ENCODE results near the gene PROKR1.
A peak's percentile ranks its signal among the peaks of the same experiment; 100 is the strongest.
"Not testable (repeated sequence)": the region's sequence is repeated elsewhere in the genome, so short reads cannot be mapped to it uniquely, and the experiment has no call there.

PROKR1 gene

DNA sequence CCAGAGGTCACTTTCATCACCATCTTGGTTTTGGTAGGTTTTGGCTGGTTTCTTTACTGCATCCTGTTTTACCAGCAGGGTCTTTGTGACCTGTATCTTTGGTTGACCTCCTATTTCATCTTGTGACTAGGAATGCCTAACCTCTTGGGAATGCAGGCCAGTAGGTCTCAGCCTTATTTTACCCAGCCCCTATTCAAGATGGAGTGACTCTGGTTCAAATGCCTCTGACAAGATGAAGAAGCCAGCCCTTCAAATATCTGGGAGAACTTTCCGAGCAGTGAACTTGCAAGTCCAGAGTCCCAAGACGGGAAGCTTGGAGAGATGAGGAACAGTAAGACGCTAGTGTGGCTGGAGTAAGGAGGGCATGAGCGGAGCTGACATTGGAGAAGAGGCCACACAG lies 28.6 kb downstream of the PROKR1 start:
- peaks cover 10% of the 10 kb centered on the region for H3K9me3 Mint-ChIP-seq
- no peaks in the 10 kb centered on the region for H3K4me1 Mint-ChIP-seq (ENCODE audit: low read depth)
- H3K36me3 Mint-ChIP-seq (ENCODE audit: low read depth): no peaks in the 10 kb centered on the region
- H3K27me3 Mint-ChIP-seq (ENCODE audit: low read depth): peaks cover 42% of the 10 kb centered on the region
- DNase-seq (ENCODE audit: low spot score): no peak
- no peak overlapping the region for H3K27ac Mint-ChIP-seq
- no peak overlapping the region for H3K4me3 Mint-ChIP-seq

DNA sequence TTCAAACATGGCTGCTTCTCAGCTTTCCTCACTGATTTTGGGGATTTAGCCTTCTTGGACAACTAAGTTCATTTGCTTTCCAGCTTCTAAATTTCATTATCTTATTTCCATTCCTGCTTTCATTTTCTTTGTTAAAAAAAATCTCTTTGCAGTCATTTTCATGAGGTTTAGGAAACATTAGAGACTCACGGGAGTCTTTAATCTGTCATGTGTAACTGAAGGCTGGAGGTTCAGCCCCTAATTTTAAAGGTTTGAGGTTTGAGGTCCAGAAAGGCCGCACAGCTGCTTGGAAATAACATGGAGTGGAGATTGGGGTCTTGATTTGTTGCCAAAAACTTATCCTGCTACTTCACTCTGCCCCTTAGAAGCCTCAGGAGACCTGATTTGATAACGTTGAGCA lies 30.3 kb downstream of the PROKR1 start:
- no peaks in the 10 kb centered on the region for H3K36me3 Mint-ChIP-seq (ENCODE audit: low read depth)
- H3K27ac Mint-ChIP-seq: no peak overlapping the region
- no peaks in the 10 kb centered on the region for H3K4me1 Mint-ChIP-seq (ENCODE audit: low read depth)
- no peak overlapping the region for H3K4me3 Mint-ChIP-seq
- no peak for DNase-seq (ENCODE audit: low spot score)
- peaks cover 11% of the 10 kb centered on the region for H3K9me3 Mint-ChIP-seq
- peaks cover 26% of the 10 kb centered on the region for H3K27me3 Mint-ChIP-seq (ENCODE audit: low read depth)

DNA sequence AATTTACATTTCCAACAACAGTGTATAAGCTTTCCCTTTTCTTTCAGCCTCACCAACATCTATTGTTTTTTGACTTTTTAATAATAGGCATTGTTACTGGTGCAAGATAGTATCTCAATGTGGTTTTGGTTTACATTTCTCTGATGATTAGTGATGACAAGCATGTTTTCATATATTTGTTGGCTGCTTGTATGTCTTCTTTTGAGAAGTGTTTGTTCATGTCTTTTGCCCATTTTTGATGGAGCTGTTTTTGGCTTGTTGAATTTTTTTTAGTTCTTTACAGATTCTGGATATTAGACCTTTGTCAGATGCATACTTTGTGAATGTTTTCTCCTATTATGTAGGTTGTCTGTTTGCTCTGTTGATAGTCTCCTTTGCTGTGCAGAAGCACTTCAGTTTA lies 32.1 kb downstream of the PROKR1 start:
- Mint-ChIP-seq H3K36me3 (ENCODE audit: low read depth) (no peaks in the 10 kb centered on the region), H3K4me1 (ENCODE audit: low read depth) (no peaks in the 10 kb centered on the region), H3K27me3 (ENCODE audit: low read depth) (peaks cover 17% of the 10 kb centered on the region), H3K4me3 (no peak overlapping the region), H3K27ac (no peak overlapping the region), H3K9me3 (peaks cover 13% of the 10 kb centered on the region)
- DNase-seq (ENCODE audit: low spot score): no peak

DNA sequence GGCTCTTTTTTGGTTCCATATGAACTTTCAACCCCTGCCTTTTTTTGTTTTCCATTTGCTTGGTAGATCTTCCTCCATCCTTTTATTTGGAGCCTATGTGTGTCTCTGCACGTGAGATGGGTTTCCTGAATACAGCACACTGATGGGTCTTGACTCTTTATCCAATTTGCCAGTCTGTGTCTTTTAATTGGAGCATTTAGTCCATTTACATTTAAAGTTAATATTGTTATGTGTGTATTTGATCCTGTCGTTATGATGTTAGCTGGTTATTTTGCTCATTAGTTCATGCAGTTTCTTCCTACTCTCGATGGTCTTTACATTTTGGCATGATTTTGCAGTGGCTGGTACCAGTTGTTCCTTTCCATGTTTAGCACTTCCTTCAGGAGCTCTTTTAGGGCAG lies 34.5 kb downstream of the PROKR1 start:
- H3K9me3 Mint-ChIP-seq: peaks cover 17% of the 10 kb centered on the region
- peaks cover 27% of the 10 kb centered on the region for H3K27me3 Mint-ChIP-seq (ENCODE audit: low read depth)
- DNase-seq (ENCODE audit: low spot score); H3K4me1 Mint-ChIP-seq (ENCODE audit: low read depth); H3K27ac Mint-ChIP-seq; H3K4me3 Mint-ChIP-seq; H3K36me3 Mint-ChIP-seq (ENCODE audit: low read depth): not testable (repeated sequence)

DNA sequence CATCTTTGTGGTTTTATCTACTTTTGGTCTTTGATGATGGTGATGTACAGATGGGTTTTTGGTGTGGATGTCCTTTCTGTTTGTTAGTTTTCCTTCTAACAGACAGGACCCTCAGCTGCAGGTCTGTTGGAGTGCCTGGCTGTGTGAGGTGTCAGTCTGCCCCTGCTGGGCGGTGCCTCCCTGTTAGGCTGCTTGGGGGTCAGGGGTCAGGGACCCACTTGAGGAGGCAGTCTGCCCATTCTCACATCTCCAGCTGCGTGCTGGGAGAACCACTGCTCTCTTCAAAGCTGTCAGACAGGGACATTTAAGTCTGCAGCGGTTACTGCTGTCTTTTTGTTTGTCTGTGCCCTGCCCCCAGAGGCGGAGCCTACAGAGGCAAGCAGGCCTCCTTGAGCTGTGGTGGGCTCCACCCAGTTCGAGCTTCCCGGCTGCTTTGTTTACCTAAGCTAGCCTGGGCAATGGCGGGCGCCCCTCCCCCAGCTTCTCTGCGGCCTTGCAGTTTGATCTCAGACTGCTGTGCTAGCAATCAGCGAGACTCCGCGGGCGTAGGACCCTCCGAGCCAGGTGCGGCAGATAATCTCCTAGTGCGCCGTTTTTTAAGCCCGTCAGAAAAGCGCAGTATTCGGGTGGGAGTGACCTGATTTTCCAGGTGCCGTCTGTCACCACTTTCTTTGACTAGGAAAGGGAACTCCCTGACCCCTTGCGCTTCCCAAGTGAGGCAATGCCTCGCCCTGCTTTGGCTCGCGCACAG lies 36.0 kb downstream of the PROKR1 start:
- H3K27ac Mint-ChIP-seq; H3K4me1 Mint-ChIP-seq (ENCODE audit: low read depth); H3K36me3 Mint-ChIP-seq (ENCODE audit: low read depth); DNase-seq (ENCODE audit: low spot score); H3K4me3 Mint-ChIP-seq: not testable (repeated sequence)
- H3K9me3 Mint-ChIP-seq: peaks cover 17% of the 10 kb centered on the region
- peaks cover 24% of the 10 kb centered on the region for H3K27me3 Mint-ChIP-seq (ENCODE audit: low read depth)

DNA sequence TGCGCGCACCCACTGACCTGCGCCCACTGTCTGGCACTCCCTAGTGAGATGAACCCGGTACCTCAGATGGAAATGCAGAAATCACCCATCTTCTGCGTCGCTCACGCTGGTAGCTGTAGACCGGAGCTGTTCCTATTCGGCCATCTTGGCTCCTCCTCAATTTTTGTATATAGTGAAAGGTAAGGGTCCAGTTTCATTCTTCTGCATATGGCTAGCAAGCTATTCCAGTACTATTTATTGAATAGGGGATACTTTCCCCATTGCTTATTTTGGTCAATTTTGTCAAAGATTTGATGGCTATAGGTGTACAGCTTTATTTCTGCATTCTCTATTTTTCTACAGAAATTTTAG lies 36.5 kb downstream of the PROKR1 start:
- DNase-seq (ENCODE audit: low spot score); H3K27ac Mint-ChIP-seq; H3K4me3 Mint-ChIP-seq; H3K4me1 Mint-ChIP-seq (ENCODE audit: low read depth); H3K36me3 Mint-ChIP-seq (ENCODE audit: low read depth): not testable (repeated sequence)
- Mint-ChIP-seq H3K27me3 (ENCODE audit: low read depth) (peaks cover 22% of the 10 kb centered on the region), H3K9me3 (peaks cover 16% of the 10 kb centered on the region)

DNA sequence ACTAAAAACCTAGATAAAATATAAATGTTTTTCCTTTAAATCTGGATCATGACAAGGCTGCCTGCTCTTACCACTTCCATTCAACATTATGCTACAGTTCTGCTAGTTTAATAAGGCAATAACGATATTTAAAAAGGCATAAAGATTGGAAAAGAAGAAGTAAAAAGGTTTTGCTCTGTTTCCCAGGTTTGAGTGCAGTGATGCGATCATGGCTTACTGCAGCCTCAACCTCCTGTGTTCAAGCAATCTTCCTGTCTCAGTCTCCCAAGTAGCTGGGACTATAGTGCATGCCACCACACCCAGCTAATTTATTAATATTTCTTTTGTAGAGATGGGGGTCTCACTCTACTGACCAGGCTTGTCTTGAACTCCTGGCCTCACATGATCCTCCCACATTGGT lies 40.8 kb downstream of the PROKR1 start:
- Mint-ChIP-seq H3K36me3 (ENCODE audit: low read depth) (no peaks in the 10 kb centered on the region), H3K27ac (no peak overlapping the region), H3K27me3 (ENCODE audit: low read depth) (peaks cover 24% of the 10 kb centered on the region), H3K4me3 (no peak overlapping the region), H3K9me3 (peaks cover 4% of the 10 kb centered on the region), H3K4me1 (ENCODE audit: low read depth) (peaks cover 4% of the 10 kb centered on the region)
- no peak for DNase-seq (ENCODE audit: low spot score)

DNA sequence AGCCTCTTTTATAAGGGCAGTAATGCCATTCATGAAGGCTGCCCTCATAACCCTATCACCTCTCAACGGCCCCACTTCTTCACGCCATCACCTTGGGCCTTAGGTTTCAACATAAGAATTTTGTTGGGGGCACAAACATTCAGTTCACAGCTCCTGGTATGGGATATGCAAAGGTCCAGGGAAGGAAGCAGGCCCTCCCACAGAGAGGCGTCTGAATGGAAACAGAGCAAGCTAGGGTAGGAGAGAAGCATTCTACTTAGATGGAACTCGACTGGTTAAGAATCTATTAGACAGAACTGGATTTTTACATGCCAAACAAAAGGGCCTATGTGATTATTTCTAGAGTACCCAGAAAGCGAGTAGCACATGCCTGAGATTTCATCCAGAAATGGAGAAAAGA lies 42.8 kb downstream of the PROKR1 start:
- H3K27me3 Mint-ChIP-seq (ENCODE audit: low read depth): peaks cover 22% of the 10 kb centered on the region
- H3K36me3 Mint-ChIP-seq (ENCODE audit: low read depth): no peaks in the 10 kb centered on the region
- no peak overlapping the region for H3K27ac Mint-ChIP-seq

DNA sequence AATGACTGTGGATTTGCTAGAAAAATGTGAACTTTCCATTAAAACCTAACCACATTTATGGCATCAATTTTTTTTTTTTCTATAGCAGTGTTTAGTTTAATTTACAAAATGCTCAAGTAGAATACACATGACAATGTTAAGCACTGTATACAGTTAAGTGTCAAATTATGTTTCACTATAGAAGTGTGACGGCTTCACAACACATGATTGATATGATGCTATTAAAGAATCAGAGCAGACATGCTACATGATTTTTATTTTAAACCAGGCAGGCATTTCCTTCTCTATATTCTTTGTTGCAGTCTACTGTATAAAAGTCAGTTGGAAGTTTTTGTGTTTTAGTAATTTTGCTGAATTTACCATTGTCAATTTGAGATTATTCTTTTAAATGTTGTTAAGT lies 43.6 kb downstream of the PROKR1 start:
- no peak for DNase-seq (ENCODE audit: low spot score)
- no peak overlapping the region for H3K27ac Mint-ChIP-seq
- H3K9me3 Mint-ChIP-seq: no peaks in the 10 kb centered on the region
- no peaks in the 10 kb centered on the region for H3K36me3 Mint-ChIP-seq (ENCODE audit: low read depth)
- H3K27me3 Mint-ChIP-seq (ENCODE audit: low read depth): peaks cover 16% of the 10 kb centered on the region
- H3K4me3 Mint-ChIP-seq: no peak overlapping the region
- H3K4me1 Mint-ChIP-seq (ENCODE audit: low read depth): peaks cover 18% of the 10 kb centered on the region

More for the DNA sequence above, 42.8 kb downstream of the PROKR1 start:
- H3K9me3 Mint-ChIP-seq: no peaks in the 10 kb centered on the region
- no peak for DNase-seq (ENCODE audit: low spot score)
- peaks cover 18% of the 10 kb centered on the region for H3K4me1 Mint-ChIP-seq (ENCODE audit: low read depth)
- no peak overlapping the region for H3K4me3 Mint-ChIP-seq

DNA sequence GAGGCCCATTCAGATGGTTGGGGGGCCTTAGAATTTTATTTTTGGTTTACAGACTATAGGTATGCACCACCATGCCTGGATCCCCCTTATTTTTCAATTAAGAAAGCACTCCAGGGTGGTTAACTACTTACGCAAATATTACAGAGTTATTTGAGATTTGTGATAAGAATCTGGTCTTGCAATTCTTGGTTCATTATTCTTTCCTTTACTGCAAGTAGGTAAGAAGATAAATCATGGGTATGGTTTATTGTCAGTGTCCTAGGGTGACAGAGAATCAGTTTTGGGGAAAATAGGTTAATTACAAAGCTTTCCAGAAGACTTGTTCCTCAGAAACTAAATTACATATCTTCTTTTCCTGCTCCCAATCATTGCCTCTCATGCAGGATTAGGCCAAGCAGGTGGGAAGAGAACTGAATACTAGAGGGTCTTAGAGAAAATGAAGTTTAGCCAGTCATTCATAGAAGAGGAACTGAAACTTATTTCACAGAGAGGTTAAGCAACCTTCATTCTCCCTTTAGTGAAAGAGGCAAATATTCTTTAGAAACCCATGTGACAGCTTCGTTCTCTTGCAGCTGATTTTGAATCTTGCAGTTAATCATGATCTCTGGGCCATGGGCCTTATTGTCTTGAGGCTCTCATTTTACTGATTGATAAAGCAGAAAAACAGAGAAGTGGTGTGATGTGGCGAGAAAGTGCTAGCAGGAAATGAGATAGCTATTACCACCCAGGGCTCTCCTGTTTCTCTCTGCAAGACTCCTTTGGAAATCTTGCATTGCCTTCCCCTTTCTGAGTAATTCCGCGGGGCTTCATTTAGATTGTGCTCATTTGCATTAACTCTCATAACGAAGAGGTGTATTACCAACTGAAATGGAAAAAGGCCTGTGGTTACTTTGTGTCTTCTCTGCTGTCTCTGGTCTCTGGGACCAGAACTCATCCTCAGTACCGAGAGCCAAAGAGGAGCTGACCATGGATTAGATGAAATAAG lies 46.5 kb downstream of the PROKR1 start:
- Mint-ChIP-seq H3K27ac (peak overlapping the region; percentile 60), H3K36me3 (ENCODE audit: low read depth) (no peaks in the 10 kb centered on the region), H3K27me3 (ENCODE audit: low read depth) (peaks cover 17% of the 10 kb centered on the region), H3K4me1 (ENCODE audit: low read depth) (peaks cover 18% of the 10 kb centered on the region), H3K4me3 (peak overlapping the region; percentile 39), H3K9me3 (no peaks in the 10 kb centered on the region)
- peak; percentile 42 for DNase-seq (ENCODE audit: low spot score)

DNA sequence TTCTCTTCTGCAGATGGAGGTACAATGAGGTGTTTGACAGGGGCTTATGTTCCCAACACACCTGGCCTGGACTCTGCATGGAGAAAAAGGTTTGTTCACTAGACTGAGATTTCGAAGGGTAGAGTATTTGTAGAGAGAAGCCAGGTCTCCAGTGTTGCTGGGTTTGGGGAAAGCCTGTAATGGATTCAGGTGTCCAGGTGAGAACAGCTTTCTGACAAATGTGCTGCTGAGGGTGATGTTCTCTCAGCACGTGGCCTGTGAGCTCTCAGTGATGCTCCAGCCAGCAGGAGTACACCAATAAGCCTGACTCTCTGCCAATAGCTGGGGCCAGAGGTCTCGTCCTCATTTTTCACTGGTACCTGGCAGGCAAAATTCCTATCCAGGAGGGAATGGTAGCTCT lies 47.5 kb downstream of the PROKR1 start:
- no peak overlapping the region for H3K4me3 Mint-ChIP-seq
- H3K27ac Mint-ChIP-seq: no peak overlapping the region
- H3K27me3 Mint-ChIP-seq (ENCODE audit: low read depth): peaks cover 20% of the 10 kb centered on the region
- peaks cover 20% of the 10 kb centered on the region for H3K4me1 Mint-ChIP-seq (ENCODE audit: low read depth)
- DNase-seq (ENCODE audit: low spot score): no peak
- H3K36me3 Mint-ChIP-seq (ENCODE audit: low read depth): no peaks in the 10 kb centered on the region
- H3K9me3 Mint-ChIP-seq: no peaks in the 10 kb centered on the region

DNA sequence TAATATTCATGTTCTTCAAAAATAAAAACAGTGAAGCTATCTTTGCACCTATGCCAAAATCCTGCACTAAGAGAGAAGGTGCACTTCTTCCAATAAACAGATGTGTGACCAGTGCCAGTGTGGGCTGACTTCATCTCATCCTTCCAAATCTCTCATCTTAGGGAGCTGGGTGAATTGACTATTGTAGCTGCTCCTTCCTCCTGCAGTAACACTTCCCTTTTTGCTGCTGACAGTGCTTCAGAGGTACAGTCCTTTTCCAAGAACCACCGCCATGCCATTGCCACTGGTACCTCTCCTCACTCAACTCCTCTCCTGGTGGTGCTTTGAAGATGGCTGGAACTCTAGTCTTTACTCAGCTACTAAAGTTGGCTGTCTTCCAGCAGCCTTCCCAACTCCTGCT lies 49.1 kb downstream of the PROKR1 start:
- Mint-ChIP-seq H3K4me3 (no peak overlapping the region), H3K36me3 (ENCODE audit: low read depth) (no peaks in the 10 kb centered on the region), H3K27ac (peak overlapping the region; percentile 26), H3K9me3 (peaks cover 3% of the 10 kb centered on the region), H3K4me1 (ENCODE audit: low read depth) (peaks cover 20% of the 10 kb centered on the region), H3K27me3 (ENCODE audit: low read depth) (peaks cover 17% of the 10 kb centered on the region)
- DNase-seq (ENCODE audit: low spot score): no peak

DNA sequence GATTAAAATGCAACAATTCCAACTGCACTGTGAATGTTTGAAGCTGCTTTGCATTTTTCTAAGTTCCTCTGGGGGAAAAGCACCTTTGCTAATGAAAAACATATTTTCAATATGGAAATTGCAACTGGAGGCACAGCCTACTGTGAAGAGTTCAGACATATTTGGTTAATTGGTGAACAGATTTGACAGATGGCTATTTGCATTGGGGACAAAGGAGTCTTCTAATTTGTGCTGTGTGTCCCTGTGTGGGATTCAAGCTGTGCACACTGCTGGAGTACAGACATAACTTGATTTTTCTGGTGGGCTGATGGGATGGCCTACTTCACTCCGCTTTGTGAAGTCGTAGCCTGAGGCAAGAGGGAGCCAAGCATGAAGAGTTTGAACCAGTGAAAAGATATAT lies 50.6 kb downstream of the PROKR1 start:
- Mint-ChIP-seq H3K4me3 (no peak overlapping the region), H3K27me3 (ENCODE audit: low read depth) (peaks cover 19% of the 10 kb centered on the region), H3K9me3 (peaks cover 3% of the 10 kb centered on the region), H3K4me1 (ENCODE audit: low read depth) (peaks cover 18% of the 10 kb centered on the region), H3K27ac (no peak overlapping the region), H3K36me3 (ENCODE audit: low read depth) (no peaks in the 10 kb centered on the region)
- no peak for DNase-seq (ENCODE audit: low spot score)

DNA sequence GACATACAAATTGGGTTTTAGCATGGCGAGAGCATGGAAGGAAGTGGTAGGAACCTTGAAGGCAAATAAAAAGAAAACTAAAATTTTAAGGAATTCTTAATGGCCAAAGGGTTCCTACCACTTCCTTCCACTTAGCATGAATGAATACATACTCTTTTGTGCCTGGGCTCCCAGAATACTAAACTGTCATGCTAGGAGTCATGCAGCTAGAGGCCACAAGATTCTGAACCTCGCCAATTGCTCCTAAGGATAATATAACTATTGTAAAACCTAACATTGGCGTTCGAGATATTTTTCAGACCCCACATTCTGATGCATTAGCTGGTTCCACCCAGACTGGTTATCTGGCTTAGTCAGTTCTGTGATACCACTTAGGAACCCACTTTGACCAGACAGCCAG lies 52.6 kb downstream of the PROKR1 start:
- Mint-ChIP-seq H3K27me3 (ENCODE audit: low read depth) (peaks cover 26% of the 10 kb centered on the region), H3K4me3 (no peak overlapping the region), H3K9me3 (peaks cover 11% of the 10 kb centered on the region), H3K36me3 (ENCODE audit: low read depth) (peaks cover 2% of the 10 kb centered on the region), H3K27ac (no peak overlapping the region), H3K4me1 (ENCODE audit: low read depth) (peaks cover 5% of the 10 kb centered on the region)
- no peak for DNase-seq (ENCODE audit: low spot score)

All from T-helper 2 cell treated with Interferon-gamma antibody and Interleukin-4, amounts not matched to agents 5 μg/mL and 100 μg/mL, for 36 hours (primary cell).